ENCODE measurements around the gene WDTC1.

WDTC1 gene

DNA sequence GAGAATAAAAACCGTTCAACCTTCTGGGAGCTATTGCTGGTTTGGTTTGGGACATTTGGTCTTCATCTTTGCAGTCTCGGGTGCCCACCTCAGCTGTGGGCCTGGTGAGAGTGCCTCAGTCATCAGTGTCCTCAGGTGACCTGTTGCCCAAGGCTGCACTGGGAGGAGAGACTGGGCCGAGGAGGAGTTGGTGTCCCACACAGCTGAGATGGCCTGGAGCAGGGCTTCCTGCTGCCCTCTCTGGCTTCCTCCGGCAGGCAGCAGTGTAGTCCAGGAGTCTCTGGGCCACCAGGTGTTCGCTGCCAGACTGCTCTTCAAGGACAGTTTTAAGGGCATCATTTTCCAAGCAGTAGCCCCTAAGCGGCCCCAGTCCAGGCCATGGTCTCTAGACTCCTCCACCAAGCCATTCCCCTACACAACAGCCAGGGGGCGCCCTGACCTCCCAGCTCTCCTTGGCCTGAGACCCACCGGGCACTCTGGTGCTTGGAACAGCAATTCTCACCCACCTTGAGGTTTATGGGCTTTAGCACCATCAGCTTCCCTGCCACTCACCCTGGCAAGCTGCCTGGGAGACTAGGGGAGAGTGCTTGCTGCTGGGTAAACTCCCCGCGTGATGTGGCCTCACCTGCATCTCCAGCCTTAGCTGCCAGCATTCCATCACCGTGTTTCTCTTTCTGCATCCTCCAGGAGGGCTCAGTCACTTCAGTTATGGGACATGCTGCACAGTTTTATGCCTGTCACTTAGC lies 98.3 kb downstream of the WDTC1 start:
- no peak for DNase-seq (ENCODE audit: low read depth)
- TF ChIP-seq, protein P1, sequence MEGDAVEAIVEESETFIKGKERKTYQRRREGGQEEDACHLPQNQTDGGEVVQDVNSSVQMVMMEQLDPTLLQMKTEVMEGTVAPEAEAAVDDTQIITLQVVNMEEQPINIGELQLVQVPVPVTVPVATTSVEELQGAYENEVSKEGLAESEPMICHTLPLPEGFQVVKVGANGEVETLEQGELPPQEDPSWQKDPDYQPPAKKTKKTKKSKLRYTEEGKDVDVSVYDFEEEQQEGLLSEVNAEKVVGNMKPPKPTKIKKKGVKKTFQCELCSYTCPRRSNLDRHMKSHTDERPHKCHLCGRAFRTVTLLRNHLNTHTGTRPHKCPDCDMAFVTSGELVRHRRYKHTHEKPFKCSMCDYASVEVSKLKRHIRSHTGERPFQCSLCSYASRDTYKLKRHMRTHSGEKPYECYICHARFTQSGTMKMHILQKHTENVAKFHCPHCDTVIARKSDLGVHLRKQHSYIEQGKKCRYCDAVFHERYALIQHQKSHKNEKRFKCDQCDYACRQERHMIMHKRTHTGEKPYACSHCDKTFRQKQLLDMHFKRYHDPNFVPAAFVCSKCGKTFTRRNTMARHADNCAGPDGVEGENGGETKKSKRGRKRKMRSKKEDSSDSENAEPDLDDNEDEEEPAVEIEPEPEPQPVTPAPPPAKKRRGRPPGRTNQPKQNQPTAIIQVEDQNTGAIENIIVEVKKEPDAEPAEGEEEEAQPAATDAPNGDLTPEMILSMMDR (IDR thresholded peaks at IDR 0.05; ENCODE audit: control insufficient read depth, insufficient read depth, low read depth, low read length, missing control alignments): peak; percentile 90
- no peak overlapping the region for H3K4me3 ChIP-seq (ENCODE audit: control insufficient read depth, low read depth, low read length)

DNA sequence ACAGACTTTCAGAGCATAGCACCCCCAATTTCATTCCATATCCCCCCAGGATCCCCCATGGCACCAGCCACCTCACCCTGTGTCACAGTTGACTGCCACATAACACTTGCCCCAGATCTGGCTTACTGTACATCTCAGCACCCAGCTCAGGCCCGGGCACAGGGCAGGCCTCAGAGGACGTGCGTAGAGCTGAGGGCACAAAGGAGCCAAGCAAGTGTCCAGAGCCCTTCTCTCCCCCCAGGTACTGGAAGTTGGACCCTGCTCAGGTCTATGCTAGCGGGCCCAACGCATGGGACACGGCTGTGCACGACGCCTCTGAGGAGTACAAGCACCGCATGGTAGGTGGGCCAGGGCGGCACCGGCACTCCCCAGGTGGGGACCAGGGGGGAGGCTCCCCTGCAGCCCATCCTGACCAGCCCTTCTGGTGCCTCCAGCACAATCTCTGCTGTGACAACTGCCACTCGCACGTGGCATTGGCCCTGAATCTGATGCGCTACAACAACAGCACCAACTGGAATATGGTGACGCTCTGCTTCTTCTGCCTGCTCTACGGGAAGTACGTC lies 99.4 kb downstream of the WDTC1 start:
- no peak overlapping the region for H3K4me3 ChIP-seq (ENCODE audit: control insufficient read depth, low read depth, low read length)
- TF ChIP-seq, protein P1 (IDR thresholded peaks at IDR 0.05; ENCODE audit: control insufficient read depth, insufficient read depth, low read depth, low read length, missing control alignments): no peak

DNA sequence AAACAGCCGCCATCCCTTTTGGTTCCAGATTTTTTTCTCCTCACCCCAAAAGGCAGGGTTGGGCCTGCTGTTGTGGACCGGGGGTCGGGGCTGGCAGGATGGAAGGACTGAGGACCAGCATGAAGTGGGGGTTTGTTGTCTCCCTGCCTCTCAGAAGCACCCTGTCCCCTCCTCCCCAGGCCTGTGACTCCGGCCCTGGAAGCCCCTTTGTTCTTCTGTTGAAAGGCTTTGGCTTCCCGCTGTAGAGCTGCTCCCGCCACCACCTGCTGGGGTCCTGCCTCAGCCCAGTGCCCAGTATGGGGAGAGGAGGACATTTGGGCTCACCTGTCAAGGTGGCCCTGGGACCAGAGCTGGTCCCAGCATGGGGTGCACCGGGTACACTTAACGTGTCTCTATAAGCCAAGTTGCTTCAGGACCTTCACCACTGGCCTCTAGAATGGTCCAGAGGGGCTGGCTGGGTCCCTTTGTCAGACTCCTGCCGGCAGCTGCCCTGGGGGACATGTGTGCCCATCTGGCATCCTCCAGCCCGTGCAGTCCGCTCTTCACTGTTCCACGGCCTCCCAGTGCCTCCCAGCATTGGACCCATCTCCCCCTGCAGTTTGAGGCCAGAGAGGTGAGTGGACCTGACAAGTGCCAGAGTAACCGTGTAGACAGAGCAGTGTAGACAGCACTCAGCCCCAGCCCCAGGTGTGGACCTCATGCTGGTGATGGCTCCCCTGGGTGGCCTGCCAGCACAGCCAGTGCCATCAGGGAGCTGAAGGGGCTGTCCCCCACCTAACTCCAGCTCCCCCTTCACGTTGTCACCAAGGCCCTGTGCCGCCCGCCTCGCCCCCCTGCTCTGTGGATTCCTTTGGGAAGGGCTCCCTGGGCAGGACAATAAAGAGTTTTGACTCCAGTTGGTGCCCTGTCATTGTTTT lies 101.3 kb downstream of the WDTC1 start:
- no peak for DNase-seq (ENCODE audit: low read depth)
- TF ChIP-seq, protein P1 (IDR thresholded peaks at IDR 0.05; ENCODE audit: control insufficient read depth, insufficient read depth, low read depth, low read length, missing control alignments): no peak
- H3K4me3 ChIP-seq (ENCODE audit: control insufficient read depth, low read depth, low read length): no peak overlapping the region

More for the DNA sequence above, 99.4 kb downstream of the WDTC1 start:
- DNase-seq (ENCODE audit: low read depth): no peak

DNA sequence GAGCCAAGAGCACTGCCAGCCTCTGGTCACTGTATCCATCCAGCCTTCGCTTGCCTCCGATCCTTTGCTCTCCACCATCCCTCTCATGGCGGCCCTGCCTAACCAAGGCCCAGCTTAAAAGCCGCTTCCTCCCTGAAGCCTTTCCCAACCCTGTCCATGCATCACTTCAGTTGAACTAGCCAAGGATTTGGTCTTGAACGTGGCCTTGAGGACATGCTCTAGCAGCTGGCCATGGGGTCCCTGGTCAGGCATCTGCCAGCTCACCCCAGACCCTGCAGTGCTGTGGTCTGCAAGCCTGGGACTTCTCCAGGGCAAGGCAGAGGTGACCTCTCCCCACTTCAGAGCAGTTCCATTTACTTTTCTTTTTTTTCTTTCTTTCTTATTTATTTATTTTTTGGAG lies 102.3 kb downstream of the WDTC1 start:
- TF ChIP-seq, protein P1 (IDR thresholded peaks at IDR 0.05; ENCODE audit: control insufficient read depth, insufficient read depth, low read depth, low read length, missing control alignments): no peak
- H3K4me3 ChIP-seq (ENCODE audit: control insufficient read depth, low read depth, low read length): no peak overlapping the region
- DNase-seq (ENCODE audit: low read depth): no peak

DNA sequence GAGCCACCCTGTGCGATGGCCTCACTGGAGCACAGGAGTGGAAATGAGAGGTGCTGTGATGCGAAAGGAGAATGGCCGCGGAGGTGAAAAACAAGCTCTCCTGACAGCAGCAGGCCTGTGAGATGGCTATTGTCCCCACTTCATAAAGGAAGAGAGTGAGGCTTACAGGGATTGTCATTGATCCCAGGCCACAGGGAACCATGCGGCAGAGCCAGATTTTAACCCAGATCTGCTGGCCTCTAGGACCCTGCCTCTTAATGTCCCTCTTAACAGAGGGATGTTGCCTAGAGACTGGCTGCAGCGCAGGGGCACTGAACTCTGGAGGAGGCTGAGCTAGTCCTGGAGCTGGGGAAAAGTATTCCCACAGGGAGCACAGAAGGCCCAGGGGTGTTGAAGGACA lies 104.3 kb downstream of the WDTC1 start:
- no peak for DNase-seq (ENCODE audit: low read depth)
- H3K4me3 ChIP-seq (ENCODE audit: control insufficient read depth, low read depth, low read length): no peak overlapping the region
- TF ChIP-seq, protein P1 (IDR thresholded peaks at IDR 0.05; ENCODE audit: control insufficient read depth, insufficient read depth, low read depth, low read length, missing control alignments): no peak

DNA sequence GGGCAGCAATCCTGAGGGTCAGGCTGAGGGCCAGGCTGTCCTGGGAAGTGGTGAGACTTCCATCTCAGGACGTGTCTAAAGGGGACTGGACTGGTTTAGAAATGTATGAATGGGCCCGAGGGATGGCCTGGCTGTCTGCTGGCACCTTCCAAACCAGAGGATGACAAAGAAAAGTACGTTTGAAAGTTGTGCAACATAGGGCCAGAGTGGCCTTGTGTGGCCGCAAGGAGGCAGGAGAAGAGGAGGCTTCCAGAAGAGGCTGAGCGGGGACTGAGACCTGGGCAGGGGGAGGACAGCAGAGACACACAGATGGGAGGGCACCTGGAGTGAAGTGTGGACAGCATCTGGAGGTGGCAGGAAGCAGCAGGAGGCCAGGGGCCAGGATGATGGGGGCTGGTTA lies 104.8 kb downstream of the WDTC1 start:
- no peak for DNase-seq (ENCODE audit: low read depth)
- H3K4me3 ChIP-seq (ENCODE audit: control insufficient read depth, low read depth, low read length): no peak overlapping the region
- TF ChIP-seq, protein P1 (IDR thresholded peaks at IDR 0.05; ENCODE audit: control insufficient read depth, insufficient read depth, low read depth, low read length, missing control alignments): no peak
